IMR-90 (cell line): ENCODE measurements around the gene ATP11A.

Experiments
- MAFK ChIP-seq: IDR thresholded peaks from 2 replicates; pipeline ENCODE4 v1.6.1; 2012; ENCODE audit warnings: low read depth, low read length, improper control_type of control experiment
- POLR2A ChIP-seq: IDR thresholded peaks from 2 replicates; pipeline ENCODE4 v1.6.1; 2012; ENCODE audit warnings: mild to moderate bottlenecking, low read depth, low read length
- TF ChIP-seq, protein P1 (sequence below): conservative IDR thresholded peaks from 2 replicates; pipeline ENCODE4 v1.5.1; 2012; ENCODE audit warnings: mild to moderate bottlenecking, low read depth, low read length, improper control_type of control experiment

GRCh38 chr13:112819111-112819510 lies 129.3 kb downstream of the ATP11A start:
- TF ChIP-seq POLR2A, result no peak
- no peak for TF ChIP-seq MAFK
- TF ChIP-seq, protein P1, sequence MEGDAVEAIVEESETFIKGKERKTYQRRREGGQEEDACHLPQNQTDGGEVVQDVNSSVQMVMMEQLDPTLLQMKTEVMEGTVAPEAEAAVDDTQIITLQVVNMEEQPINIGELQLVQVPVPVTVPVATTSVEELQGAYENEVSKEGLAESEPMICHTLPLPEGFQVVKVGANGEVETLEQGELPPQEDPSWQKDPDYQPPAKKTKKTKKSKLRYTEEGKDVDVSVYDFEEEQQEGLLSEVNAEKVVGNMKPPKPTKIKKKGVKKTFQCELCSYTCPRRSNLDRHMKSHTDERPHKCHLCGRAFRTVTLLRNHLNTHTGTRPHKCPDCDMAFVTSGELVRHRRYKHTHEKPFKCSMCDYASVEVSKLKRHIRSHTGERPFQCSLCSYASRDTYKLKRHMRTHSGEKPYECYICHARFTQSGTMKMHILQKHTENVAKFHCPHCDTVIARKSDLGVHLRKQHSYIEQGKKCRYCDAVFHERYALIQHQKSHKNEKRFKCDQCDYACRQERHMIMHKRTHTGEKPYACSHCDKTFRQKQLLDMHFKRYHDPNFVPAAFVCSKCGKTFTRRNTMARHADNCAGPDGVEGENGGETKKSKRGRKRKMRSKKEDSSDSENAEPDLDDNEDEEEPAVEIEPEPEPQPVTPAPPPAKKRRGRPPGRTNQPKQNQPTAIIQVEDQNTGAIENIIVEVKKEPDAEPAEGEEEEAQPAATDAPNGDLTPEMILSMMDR, result no peak
